GM18511 (cell line): ENCODE measurements around the gene PLPPR3.
"Not testable (repeated sequence)": the region's sequence is repeated elsewhere in the genome, so short reads cannot be mapped to it uniquely, and the experiment has no call there.

Source experiments
- ATAC-seq: cut with Tn5 transposase; IDR thresholded peaks from one replicate; pipeline ENCODE4 v1.9.1; 2021; ENCODE audit warnings: mild to moderate bottlenecking, moderate library complexity; ENCODE audit not compliant: unreplicated experiment

PLPPR3 gene

GRCh38 chr19:853614-854220 is 32.0 kb upstream of the PLPPR3 start:
- ATAC-seq, result not testable (repeated sequence)

- no peak for ATAC-seq
Observed at GRCh38 chr19:853014-853585, 31.3 kb upstream of the PLPPR3 start.

DNA sequence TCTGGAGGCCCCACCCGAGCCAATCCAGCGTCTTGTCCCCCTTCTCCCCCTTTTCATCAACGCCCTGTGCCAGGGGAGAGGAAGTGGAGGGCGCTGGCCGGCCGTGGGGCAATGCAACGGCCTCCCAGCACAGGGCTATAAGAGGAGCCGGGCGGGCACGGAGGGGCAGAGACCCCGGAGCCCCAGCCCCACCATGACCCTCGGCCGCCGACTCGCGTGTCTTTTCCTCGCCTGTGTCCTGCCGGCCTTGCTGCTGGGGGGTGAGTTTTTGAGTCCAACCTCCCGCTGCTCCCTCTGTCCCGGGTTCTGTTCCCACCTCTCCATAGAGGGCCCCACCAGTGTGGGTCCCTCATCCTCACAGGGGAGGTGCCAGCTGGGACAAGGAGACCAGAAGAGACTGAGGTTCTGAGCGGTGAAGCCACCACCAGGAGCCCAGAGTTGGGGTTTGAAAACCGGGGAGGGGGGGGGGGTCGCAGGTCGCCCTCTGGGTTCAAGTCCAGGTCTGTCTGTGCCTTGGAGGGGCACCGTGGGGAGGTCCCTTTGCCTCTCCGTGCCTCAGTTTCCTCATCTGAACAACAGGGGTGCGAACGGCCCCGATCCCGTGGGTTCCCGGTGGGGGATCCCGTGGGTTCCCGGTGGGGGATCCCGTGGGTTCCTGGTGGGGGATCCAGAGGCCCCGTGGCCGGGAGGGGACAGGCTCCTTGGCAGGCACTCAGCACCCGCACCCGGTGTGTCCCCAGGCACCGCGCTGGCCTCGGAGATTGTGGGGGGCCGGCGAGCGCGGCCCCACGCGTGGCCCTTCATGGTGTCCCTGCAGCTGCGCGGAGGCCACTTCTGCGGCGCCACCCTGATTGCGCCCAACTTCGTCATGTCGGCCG is 30.6 kb upstream of the PLPPR3 start, which contains the start of gene ELANE:
Gene ELANE (plus strand): TSS at position 168 of the 878 bp plus-strand sequence. CDS start 26 bp downstream, at position 194.
- ATAC-seq, result no peak

DNA sequence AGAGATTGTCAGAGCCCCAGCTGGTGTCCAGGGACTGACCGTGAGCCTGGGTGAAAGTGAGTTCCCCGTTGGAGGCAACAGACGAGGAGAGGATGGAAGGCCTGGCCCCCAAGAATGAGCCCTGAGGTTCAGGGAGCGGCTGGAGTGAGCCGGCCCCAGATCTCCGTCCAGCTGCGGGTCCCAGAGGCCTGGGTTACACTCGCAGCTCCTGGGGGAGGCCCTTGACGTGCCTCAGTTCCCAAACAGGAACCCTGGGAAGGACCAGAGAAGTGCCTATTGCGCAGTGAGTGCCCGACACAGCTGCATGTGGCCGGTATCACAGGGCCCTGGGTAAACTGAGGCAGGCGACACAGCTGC is 29.2 kb upstream of the PLPPR3 start:
- no peak for ATAC-seq

GRCh38 chr19:850221-850978 is 28.6 kb upstream of the PLPPR3 start:
- no peak for ATAC-seq

DNA sequence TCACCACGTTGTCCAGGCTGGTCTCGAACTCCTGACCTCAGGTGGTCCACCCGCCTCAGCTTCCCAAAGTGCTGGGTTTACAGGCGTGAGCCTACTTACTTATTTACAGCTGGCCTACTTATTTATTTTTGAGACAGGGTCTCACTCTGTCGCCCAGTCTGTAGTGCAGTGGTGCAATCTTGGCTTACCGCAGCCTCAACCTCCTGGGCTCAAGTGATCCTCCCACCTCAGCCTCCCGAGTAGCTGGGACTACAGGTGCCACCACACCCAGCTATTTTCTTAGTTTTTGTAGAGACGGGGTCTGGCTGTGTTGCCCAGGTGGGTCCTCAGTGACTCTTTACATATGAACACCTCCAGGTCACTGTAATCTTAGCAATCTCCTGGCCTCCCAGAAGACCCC is 27.4 kb upstream of the PLPPR3 start:
- not testable (repeated sequence) for ATAC-seq

DNA sequence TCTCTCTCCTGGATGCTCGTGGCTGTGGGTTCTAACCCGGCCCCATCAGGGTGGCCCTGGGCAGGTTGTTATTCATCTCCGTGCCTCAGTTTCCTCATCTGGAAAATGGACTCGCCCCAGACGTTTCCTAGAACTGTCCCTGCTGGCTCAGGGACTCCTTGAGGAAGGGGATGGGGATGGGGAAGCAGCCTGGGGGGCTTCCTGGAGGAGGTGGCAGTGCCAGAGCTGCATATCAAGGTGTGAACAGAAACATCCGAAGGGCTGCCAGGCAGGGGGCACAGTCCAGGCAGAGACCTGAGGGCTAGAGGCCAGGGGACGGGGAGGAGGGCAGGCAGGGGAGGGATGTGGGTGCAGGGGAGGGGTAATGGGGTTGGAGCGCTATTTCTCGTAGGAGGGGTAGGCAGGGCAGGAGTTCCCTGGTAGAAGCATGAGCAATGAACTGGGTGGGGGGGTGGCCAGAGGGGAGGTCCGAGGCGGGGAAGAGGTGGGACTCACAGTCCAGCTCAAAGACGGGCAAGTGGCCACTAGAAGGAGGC is 26.7 kb upstream of the PLPPR3 start:
- ATAC-seq, result no peak

- ATAC-seq, result no peak
Observed at GRCh38 chr19:845707-846521, 24.2 kb upstream of the PLPPR3 start.

DNA sequence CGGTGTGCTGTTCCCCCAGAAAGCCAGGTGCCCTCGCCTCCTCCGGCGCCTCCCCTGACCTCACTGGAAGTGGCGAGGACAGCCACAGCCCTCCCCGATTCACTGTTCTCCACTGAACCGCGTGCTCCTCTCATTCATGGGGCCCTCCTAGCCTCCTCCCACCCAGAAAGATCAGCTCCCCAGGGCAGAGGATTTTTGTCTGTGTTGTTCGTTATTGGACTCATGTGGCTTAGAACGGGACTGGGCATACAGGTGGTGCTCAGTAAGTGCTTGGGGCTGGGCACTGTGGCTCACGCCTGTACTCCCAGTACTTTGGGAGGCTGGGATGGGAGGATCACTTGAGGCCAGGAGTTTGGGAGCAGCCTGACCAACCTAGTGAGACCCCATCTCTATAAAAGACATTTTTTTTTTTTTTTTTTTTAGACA is 22.8 kb upstream of the PLPPR3 start:
- ATAC-seq, result no peak

- no peak for ATAC-seq
Observed at GRCh38 chr19:843836-844545, 22.2 kb upstream of the PLPPR3 start.

GRCh38 chr19:843180-843835 is 21.6 kb upstream of the PLPPR3 start:
- ATAC-seq, result no peak

- not testable (repeated sequence) for ATAC-seq
Observed at GRCh38 chr19:842802-843179, 21.0 kb upstream of the PLPPR3 start.

GRCh38 chr19:840519-841206 is 18.9 kb upstream of the PLPPR3 start, which contains the start of gene PRTN3:
PRTN3 (plus strand) TSS chr19:840999; CDS start chr19:841009, 10 bp downstream.
- ATAC-seq, result no peak

DNA sequence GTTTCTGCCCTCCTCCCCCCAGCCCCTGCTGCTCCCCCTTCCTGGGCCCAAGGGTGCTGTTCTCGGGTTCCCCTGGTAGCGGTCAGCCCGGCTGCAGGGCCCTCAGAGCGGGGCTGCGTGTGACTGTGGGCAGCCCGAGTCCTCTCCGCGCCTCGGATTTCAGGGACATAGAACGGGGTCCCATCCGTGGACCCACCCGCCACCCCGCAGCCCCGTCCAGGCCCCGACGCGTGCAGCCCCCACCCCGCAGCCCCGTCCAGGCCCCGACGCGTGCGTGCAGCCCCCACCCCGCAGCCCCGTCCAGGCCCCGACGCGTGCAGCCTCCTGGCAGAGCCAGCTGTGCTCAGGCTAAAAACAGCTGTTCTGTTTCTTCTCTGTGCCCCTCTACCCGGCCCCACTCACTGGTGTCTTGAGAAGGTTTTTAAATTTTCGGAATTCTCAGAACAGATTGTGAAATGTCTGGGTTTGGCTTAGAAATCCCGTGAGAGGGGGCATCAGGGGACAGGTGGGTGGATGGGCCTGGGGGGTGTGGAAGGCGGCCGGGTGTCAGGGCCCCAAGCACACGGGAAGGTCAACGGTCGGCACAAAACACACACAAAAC is 13.6 kb upstream of the PLPPR3 start:
- ATAC-seq, result no peak

- no peak for ATAC-seq
Observed at GRCh38 chr19:834216-834615, 12.5 kb upstream of the PLPPR3 start.

DNA sequence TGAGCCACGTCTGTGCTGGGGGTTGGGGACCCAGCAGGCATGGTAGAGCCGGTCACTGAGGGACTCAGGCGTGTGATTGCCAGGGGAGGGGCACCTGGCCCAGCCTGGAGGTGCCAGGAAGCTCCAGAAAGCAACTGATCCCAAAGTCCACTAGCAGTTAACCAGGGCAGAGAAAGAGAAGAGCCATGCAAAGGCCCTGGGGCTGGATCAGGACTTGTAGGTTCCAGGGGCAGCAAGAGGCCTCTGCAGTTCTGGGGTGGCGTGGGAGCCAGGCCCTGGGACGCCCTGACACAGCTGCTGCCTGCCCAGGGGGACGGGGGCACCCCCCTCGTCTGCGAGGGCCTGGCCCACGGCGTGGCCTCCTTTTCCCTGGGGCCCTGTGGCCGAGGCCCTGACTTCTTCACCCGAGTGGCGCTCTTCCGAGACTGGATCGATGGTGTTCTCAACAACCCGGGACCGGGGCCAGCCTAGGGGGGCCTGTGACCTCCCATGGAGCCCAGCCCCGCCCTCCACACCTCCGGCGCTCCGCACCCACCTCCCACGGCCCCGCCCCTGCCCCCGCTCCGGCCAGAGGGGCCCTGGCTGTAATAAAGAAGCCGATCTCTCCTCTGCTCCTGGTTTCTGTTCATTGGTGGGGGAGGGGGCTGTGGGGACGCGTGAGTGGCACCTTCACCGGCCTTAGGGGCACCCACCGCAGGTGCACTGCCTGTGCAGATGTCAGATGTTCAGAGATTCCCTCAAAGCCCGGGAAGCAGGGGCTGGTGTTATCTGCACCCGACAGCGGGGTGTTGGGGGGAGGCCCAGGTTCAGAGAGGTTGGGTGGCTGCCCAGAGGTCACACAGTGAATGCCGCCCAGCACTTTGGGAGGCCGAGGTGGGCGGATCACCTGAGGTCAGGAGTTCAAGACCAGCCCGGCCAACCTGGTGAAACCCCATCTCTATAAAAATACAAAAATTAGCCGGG is 9.9 kb upstream of the PLPPR3 start:
- no peak for ATAC-seq
